ENCODE results near the gene NIT2. TPM values are rescaled to one million over a fixed set of nuclear protein-coding genes. Genes with fewer than 3 reads are reported as not detected.

The NIT2 gene
- total RNA-seq (10 to 100 TPM; 13.5 to 45.2 (median 34.8) TPM), polyA plus RNA-seq (10 to 100 TPM; 22.4 to 38.1 TPM)
- long read RNA-seq, donor 1, full-length matches to known transcripts, result 46 of 60 reads
- long read RNA-seq, donor 1, partial matches to known transcripts, result 2 of 60 reads
- long read RNA-seq, donor 1, other reads (novel, unspliced or antisense), result 12 of 60 reads
- long read RNA-seq, donor 2, full-length matches to known transcripts, result 14 of 14 reads
- long read RNA-seq, donor 2, partial matches to known transcripts, result 0 of 14 reads
- long read RNA-seq, donor 2, other reads (novel, unspliced or antisense), result 0 of 14 reads
- long read RNA-seq, donor 3, full-length matches to known transcripts, result 35 of 40 reads
- long read RNA-seq, donor 3, partial matches to known transcripts, result 0 of 40 reads
- long read RNA-seq, donor 3, other reads (novel, unspliced or antisense), result 5 of 40 reads

GRCh38 chr3:100334488-100335351 lies at the start of gene NIT2:
Gene NIT2, plus strand, starts transcription at chr3:100334757. Its CDS starts 35 bp downstream, at chr3:100334792.
- no peaks in the 10 kb centered on the region for H3K36me3 ChIP-seq
- peak; percentile 18 for TF ChIP-seq POLR2A (IDR thresholded peaks at IDR 0.05)
- TF ChIP-seq CTCF (IDR thresholded peaks at IDR 0.05), result no peak
- no peak for TF ChIP-seq EP300 (IDR thresholded peaks at IDR 0.05)
- peak within 1 kb of the TSS; percentile 54 for H3K4me3 ChIP-seq
- whole genome bisulfite sequencing, 3 donors, result 0 to 1% (median 0%) methylated on average over 39 to 77 of the region's 77 CpGs
- intact Hi-C loops (cut with DNase I), result no loop called here
- peak; percentile 81 to 92 (median 86) for DNase-seq
- peaks cover 6% of the 10 kb centered on the region for H3K4me1 ChIP-seq (ENCODE audit: insufficient read depth)
- no peaks in the 10 kb centered on the region for H3K27me3 ChIP-seq
- H3K9me3 ChIP-seq, result no peaks in the 10 kb centered on the region
- H3K27ac ChIP-seq, result peak within 1 kb of the TSS; percentile 50 to 88

- Histone ChIP-seq H3K4me3 (no peak overlapping the region), H3K4me1 (ENCODE audit: insufficient read depth) (no peaks in the 10 kb centered on the region), H3K27ac (no peak overlapping the region), H3K27me3 (no peaks in the 10 kb centered on the region), H3K9me3 (no peaks in the 10 kb centered on the region), H3K36me3 (no peaks in the 10 kb centered on the region)
- no peak for TF ChIP-seq EP300 (IDR thresholded peaks at IDR 0.05)
- TF ChIP-seq CTCF (IDR thresholded peaks at IDR 0.05), result no peak
- no peak for TF ChIP-seq POLR2A (IDR thresholded peaks at IDR 0.05)
- intact Hi-C loops (cut with DNase I), result no loop called here
- DNase-seq, result no peak
Observed at GRCh38 chr3:100288288-100288894, 46.2 kb upstream of the NIT2 start.

GRCh38 chr3:100289339-100289738 lies 45.2 kb upstream of the NIT2 start:
- intact Hi-C loops (cut with DNase I), result no loop called here
- 73 to 76% (median 75%) methylated on average over 2 of the region's 2 CpGs for WGBS, 3 donors
- TF ChIP-seq CTCF (IDR thresholded peaks at IDR 0.05) (no peak), POLR2A (IDR thresholded peaks at IDR 0.05) (no peak), EP300 (IDR thresholded peaks at IDR 0.05) (no peak)

GRCh38 chr3:100295089-100295488 lies 39.5 kb upstream of the NIT2 start:
- H3K36me3 ChIP-seq, result no peaks in the 10 kb centered on the region
- intact Hi-C loops (cut with DNase I), result no loop called here

More at GRCh38 chr3:100289339-100289738, 45.2 kb upstream of the NIT2 start:
- Histone ChIP-seq H3K27me3 (no peaks in the 10 kb centered on the region), H3K9me3 (no peaks in the 10 kb centered on the region), H3K4me1 (ENCODE audit: insufficient read depth) (no peaks in the 10 kb centered on the region), H3K27ac (no peak overlapping the region), H3K36me3 (no peaks in the 10 kb centered on the region), H3K4me3 (no peak overlapping the region)
- DNase-seq, result no peak

More at GRCh38 chr3:100295089-100295488, 39.5 kb upstream of the NIT2 start:
- H3K27ac ChIP-seq, result no peak overlapping the region
- H3K27me3 ChIP-seq, result no peaks in the 10 kb centered on the region
- no peak for TF ChIP-seq CTCF (IDR thresholded peaks at IDR 0.05)
- TF ChIP-seq EP300 (IDR thresholded peaks at IDR 0.05), result no peak
- TF ChIP-seq POLR2A (IDR thresholded peaks at IDR 0.05), result no peak
- DNase-seq, result no peak
- no peaks in the 10 kb centered on the region for H3K9me3 ChIP-seq
- H3K4me1 ChIP-seq (ENCODE audit: insufficient read depth), result no peaks in the 10 kb centered on the region
- no peak overlapping the region for H3K4me3 ChIP-seq
- WGBS, 3 donors, result 88 to 98% (median 97%) methylated on average over 1 of the region's 1 CpG
